H9 (cell line): ENCODE data around the gene NAP1L1. TPM values are rescaled to one million over a fixed set of nuclear protein-coding genes. Genes with fewer than 3 reads are reported as not detected.

Experiments
- DNase-seq: peaks from one replicate; pipeline ENCODE4 v3.0.0-alpha.2; 2017
- H2AFZ ChIP-seq: one replicate; pipeline ENCODE4 v1.6.1; 2013; ENCODE audit warnings: mild to moderate bottlenecking, low read length, control low read depth, moderate library complexity
- H2AK5ac ChIP-seq: 2 replicates; pipeline ENCODE4 v1.6.1; 2013; ENCODE audit warnings: low read length, control low read depth, mixed read lengths; ENCODE audit not compliant: insufficient read length
- H2BK120ac ChIP-seq: one replicate; pipeline ENCODE4 v1.6.1; 2013; ENCODE audit warnings: low read depth, mild to moderate bottlenecking, low read length, control low read depth, inconsistent platforms; ENCODE audit not compliant: poor library complexity, severe bottlenecking
- H2BK12ac ChIP-seq: 2 replicates; pipeline ENCODE4 v1.6.1; 2013; ENCODE audit warnings: low read length, control low read depth, mixed read lengths, low read depth; ENCODE audit not compliant: insufficient read length
- H2BK15ac ChIP-seq: 2 replicates; pipeline ENCODE4 v1.6.1; 2013; ENCODE audit warnings: low read depth, low read length, control low read depth
- H2BK20ac ChIP-seq: one replicate; pipeline ENCODE4 v1.6.1; 2013; ENCODE audit warnings: low read depth, mild to moderate bottlenecking, low read length, control low read depth, inconsistent platforms; ENCODE audit not compliant: poor library complexity, severe bottlenecking
- H2BK5ac ChIP-seq: 2 replicates; pipeline ENCODE4 v1.6.1; 2013; ENCODE audit warnings: low read length, control low read depth, mixed read lengths; ENCODE audit not compliant: insufficient read length
- H3K14ac ChIP-seq: 2 replicates; pipeline ENCODE4 v1.6.1; 2013; ENCODE audit warnings: low read length, control low read depth; ENCODE audit not compliant: insufficient read depth
- H3K18ac ChIP-seq: 2 replicates; pipeline ENCODE4 v1.6.1; 2013; ENCODE audit warnings: low read depth, mild to moderate bottlenecking, mixed read lengths, low read length, control low read depth; ENCODE audit not compliant: insufficient read length
- H3K23ac ChIP-seq: 2 replicates; pipeline ENCODE4 v1.6.1; 2013; ENCODE audit warnings: low read length, control low read depth, mixed read lengths, low read depth; ENCODE audit not compliant: insufficient read length
- H3K23me2 ChIP-seq: 2 replicates; pipeline ENCODE4 v1.6.1; 2013; ENCODE audit warnings: low read depth, mild to moderate bottlenecking, mixed read lengths, low read length, control low read depth; ENCODE audit not compliant: insufficient read length, poor library complexity, severe bottlenecking
- H3K27ac ChIP-seq: 2 replicates; pipeline ENCODE4 v1.5.1; 2013; ENCODE audit warnings: low read length, control low read depth, mixed read lengths, low read depth; ENCODE audit not compliant: insufficient read length
- H3K27me3 ChIP-seq: 2 replicates; pipeline ENCODE4 v1.6.1; 2013; ENCODE audit warnings: low read length, control low read depth, inconsistent platforms; ENCODE audit not compliant: insufficient read depth
- H3K4ac ChIP-seq: 2 replicates; pipeline ENCODE4 v1.6.1; 2013; ENCODE audit warnings: low read depth, mild to moderate bottlenecking, control low read depth, inconsistent platforms, low read length, moderate library complexity
- H3K4me1 ChIP-seq: 2 replicates; pipeline ENCODE4 v1.6.1; 2013; ENCODE audit warnings: low read length, control low read depth, inconsistent platforms; ENCODE audit not compliant: insufficient read depth
- H3K4me2 ChIP-seq: 2 replicates; pipeline ENCODE4 v1.6.1; 2013; ENCODE audit warnings: low read length, control low read depth, mixed read lengths; ENCODE audit not compliant: insufficient read length, insufficient read depth
- H3K56ac ChIP-seq: 2 replicates; pipeline ENCODE4 v1.6.1; 2013; ENCODE audit warnings: low read depth, mild to moderate bottlenecking, mixed read lengths, low read length, control low read depth; ENCODE audit not compliant: insufficient read length
- H3K79me1 ChIP-seq: 2 replicates; pipeline ENCODE4 v1.6.1; 2013; ENCODE audit warnings: low read depth, mild to moderate bottlenecking, moderate library complexity, low read length, control low read depth, inconsistent platforms; ENCODE audit not compliant: insufficient read depth, poor library complexity, severe bottlenecking
- H3K79me2 ChIP-seq: 2 replicates; pipeline ENCODE4 v1.6.1; 2013; ENCODE audit warnings: low read length, control low read depth, inconsistent platforms; ENCODE audit not compliant: insufficient read depth
- H3K9ac ChIP-seq: 2 replicates; pipeline ENCODE4 v1.6.1; 2013; ENCODE audit warnings: low read length, control low read depth, mixed read lengths; ENCODE audit not compliant: insufficient read length; ENCODE audit errors: extremely low read depth
- H3K9me3 ChIP-seq: one replicate; pipeline ENCODE4 v1.6.1; 2013; ENCODE audit warnings: low read depth, low read length, inconsistent platforms; ENCODE audit not compliant: control insufficient read depth
- H3T11ph ChIP-seq: one replicate; pipeline ENCODE4 v1.6.1; 2013; ENCODE audit warnings: mild to moderate bottlenecking, low read length, control low read depth, inconsistent platforms
- H4K20me1 ChIP-seq: one replicate; pipeline ENCODE4 v1.6.1; 2013; ENCODE audit not compliant: control insufficient read depth, insufficient read length, insufficient read depth
- H4K5ac ChIP-seq: 2 replicates; pipeline ENCODE4 v1.6.1; 2013; ENCODE audit warnings: low read depth, mild to moderate bottlenecking, mixed read lengths, low read length, control low read depth; ENCODE audit not compliant: insufficient read length
- H4K8ac ChIP-seq: replicated peaks from 2 replicates; pipeline ENCODE4 v1.6.1; 2013; ENCODE audit warnings: low read length, control low read depth, mixed read lengths, low read depth; ENCODE audit not compliant: insufficient read length
- H4K91ac ChIP-seq: 2 replicates; pipeline ENCODE4 v1.6.1; 2013; ENCODE audit warnings: low read depth, mild to moderate bottlenecking, moderate library complexity, mixed read lengths, low read length, control low read depth; ENCODE audit not compliant: insufficient read length
- H3K27ac Mint-ChIP-seq, 3 experiments: 2 replicates in 2 of 3; 3 replicates in 1 of 3; pipeline ENCODE4 v1.8.0; 2020 to 2021; ENCODE audit warnings: mixed read lengths in 3 of 3, mild to moderate bottlenecking in 1 of 3, moderate library complexity in 1 of 3
- H3K27me3 Mint-ChIP-seq: 2 replicates; pipeline ENCODE4 v1.8.0; 2021; ENCODE audit warnings: low read depth, mild to moderate bottlenecking, moderate library complexity, mixed read lengths
- H3K36me3 Mint-ChIP-seq, 3 experiments: 2 replicates in 2 of 3; 3 replicates in 1 of 3; pipeline ENCODE4 v1.8.0; 2020 to 2021; ENCODE audit warnings: low read depth in 3 of 3, mixed read lengths in 3 of 3; ENCODE audit not compliant: insufficient read depth in 1 of 3
- H3K4me1 Mint-ChIP-seq, 2 experiments: 2 replicates each; pipeline ENCODE4 v1.8.0; 2020; ENCODE audit warnings: mixed read lengths in 2 of 2
- H3K4me3 Mint-ChIP-seq, 2 experiments: 2 replicates in 1 of 2; 3 replicates in 1 of 2; pipeline ENCODE4 v1.8.0; 2020 to 2021; ENCODE audit warnings: mild to moderate bottlenecking in 2 of 2, mixed read lengths in 2 of 2, moderate library complexity in 1 of 2
- H3K9me3 Mint-ChIP-seq, 2 experiments: 2 replicates in 1 of 2; 3 replicates in 1 of 2; pipeline ENCODE4 v1.8.0; 2020; ENCODE audit warnings: mild to moderate bottlenecking in 2 of 2, mixed read lengths in 2 of 2, moderate library complexity in 1 of 2
- WGBS: extraction: QIAGEN DNeasy Blood & Tissue Kit; methylation state at CpG from one replicate; pipeline ENCODE4 v1.1.7; 2013; ENCODE audit warnings: missing lambda C conversion rate, low lambda C conversion rate, mixed read lengths; ENCODE audit not compliant: insufficient read length; ENCODE audit errors: extremely low coverage; 5-methylcytosine and 5-hydroxymethylcytosine counted together
- total RNA-seq: library from RNA; stranded (reverse); gene quantifications from 2 replicates; pipeline ENCODE4 v1.2.1, GENCODE V29; 2021
- TF ChIP-seq, protein P1 (sequence below): fragments of 200-600 bp; sonication (generic); conservative IDR thresholded peaks from 3 replicates; pipeline ENCODE4 v1.8.0; 2021; ENCODE audit warnings: antibody characterized with exemption, mild to moderate bottlenecking

NAP1L1 gene
- total RNA-seq, 1 experiment from 2014 or later = 1,012 TPM

DNA sequence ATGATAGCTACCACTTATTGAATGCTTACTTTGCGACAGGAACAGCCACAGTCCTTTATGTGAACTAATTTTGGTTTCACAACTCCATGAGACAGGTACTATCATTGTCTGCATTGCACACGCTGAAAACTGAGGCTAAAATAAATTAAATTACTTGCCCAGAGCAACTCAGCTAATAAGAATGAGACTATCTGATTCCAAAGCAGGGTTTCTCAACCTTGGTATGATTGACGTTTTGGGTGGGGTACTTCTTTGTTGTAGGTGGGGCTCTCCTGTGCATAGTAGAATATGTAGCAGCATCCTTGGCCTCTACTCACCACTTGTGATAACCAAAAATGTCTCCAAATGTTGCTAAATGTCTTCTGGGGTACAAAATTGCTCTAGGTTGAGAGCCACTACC lies 62.0 kb downstream of the NAP1L1 start:
- no peak overlapping the region for H3K18ac ChIP-seq
- H3K27me3 ChIP-seq = no peaks in the 10 kb centered on the region
- H2BK12ac ChIP-seq = no peak overlapping the region
- H2BK20ac ChIP-seq = no peak overlapping the region
- peaks cover 52 to 56% of the 10 kb centered on the region in 2 experiments for H3K4me1 Mint-ChIP-seq
- H3K9ac ChIP-seq = no peak overlapping the region
- H3K79me2 ChIP-seq = no peaks in the 10 kb centered on the region
- no peak overlapping the region for H3K4me3 Mint-ChIP-seq
- H3K27ac Mint-ChIP-seq = no peak overlapping the region; a peak in 1 of 7 replicates
- no peak overlapping the region for H3K4ac ChIP-seq
- no peak overlapping the region for H2BK120ac ChIP-seq
- no peak overlapping the region for H2AK5ac ChIP-seq
- no peak overlapping the region for H4K91ac ChIP-seq
- H4K8ac ChIP-seq = no peak overlapping the region
- no peak overlapping the region for H3K14ac ChIP-seq
- H3K9me3 Mint-ChIP-seq = no peaks in the 10 kb centered on the region
- no peak overlapping the region for H3T11ph ChIP-seq
- H3K23me2 ChIP-seq = no peaks in the 10 kb centered on the region
- TF ChIP-seq, protein P1, sequence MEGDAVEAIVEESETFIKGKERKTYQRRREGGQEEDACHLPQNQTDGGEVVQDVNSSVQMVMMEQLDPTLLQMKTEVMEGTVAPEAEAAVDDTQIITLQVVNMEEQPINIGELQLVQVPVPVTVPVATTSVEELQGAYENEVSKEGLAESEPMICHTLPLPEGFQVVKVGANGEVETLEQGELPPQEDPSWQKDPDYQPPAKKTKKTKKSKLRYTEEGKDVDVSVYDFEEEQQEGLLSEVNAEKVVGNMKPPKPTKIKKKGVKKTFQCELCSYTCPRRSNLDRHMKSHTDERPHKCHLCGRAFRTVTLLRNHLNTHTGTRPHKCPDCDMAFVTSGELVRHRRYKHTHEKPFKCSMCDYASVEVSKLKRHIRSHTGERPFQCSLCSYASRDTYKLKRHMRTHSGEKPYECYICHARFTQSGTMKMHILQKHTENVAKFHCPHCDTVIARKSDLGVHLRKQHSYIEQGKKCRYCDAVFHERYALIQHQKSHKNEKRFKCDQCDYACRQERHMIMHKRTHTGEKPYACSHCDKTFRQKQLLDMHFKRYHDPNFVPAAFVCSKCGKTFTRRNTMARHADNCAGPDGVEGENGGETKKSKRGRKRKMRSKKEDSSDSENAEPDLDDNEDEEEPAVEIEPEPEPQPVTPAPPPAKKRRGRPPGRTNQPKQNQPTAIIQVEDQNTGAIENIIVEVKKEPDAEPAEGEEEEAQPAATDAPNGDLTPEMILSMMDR = no peak
- H3K23ac ChIP-seq = no peak overlapping the region
- no peak overlapping the region for H4K5ac ChIP-seq
- peaks cover 4% of the 10 kb centered on the region; the same call in 1 of the 2 replicates for H3K4me1 ChIP-seq
- H3K56ac ChIP-seq = no peak overlapping the region
- H2BK5ac ChIP-seq = no peak overlapping the region
- H2BK15ac ChIP-seq = no peak overlapping the region
- H3K27me3 Mint-ChIP-seq = no peaks in the 10 kb centered on the region
- no peaks in the 10 kb centered on the region for H3K79me1 ChIP-seq
- no peak overlapping the region for H2AFZ ChIP-seq
- H4K20me1 ChIP-seq = no peaks in the 10 kb centered on the region
- DNase-seq = no peak
- H3K9me3 ChIP-seq = no peaks in the 10 kb centered on the region
- H3K36me3 Mint-ChIP-seq = peaks cover 0 to 13% (median 10%) of the 10 kb centered on the region in 3 experiments; a peak in 3 of 7 replicates
- WGBS = no CpG with 5 or more reads among the region's 3 CpGs
- H3K4me2 ChIP-seq = no peak overlapping the region
- no peak overlapping the region for H3K27ac ChIP-seq
